ENCODE measurements around the gene CAMSAP3. TPM values are rescaled to one million over a fixed set of nuclear protein-coding genes. Genes with fewer than 3 reads are reported as not detected.

The CAMSAP3 gene
- total RNA-seq, 1 donor from 2014 or later, result 28.6 TPM

GRCh38 chr19:7579182-7579581, 16.5 kb upstream of the CAMSAP3 start:
- no peak for DNase-seq (ENCODE audit: extremely low spot score, unreplicated experiment)
- no peak overlapping the region for H3K27ac Mint-ChIP-seq
- no peaks in the 10 kb centered on the region for H3K36me3 Mint-ChIP-seq
- H3K4me1 Mint-ChIP-seq (ENCODE audit: unreplicated experiment), result no peaks in the 10 kb centered on the region
- no peak overlapping the region for H3K4me3 Mint-ChIP-seq
- H3K9me3 Mint-ChIP-seq, result no peaks in the 10 kb centered on the region
- no peak for TF ChIP-seq CTCF (conservative IDR thresholded peaks at IDR 0.05)
- H3K27me3 Mint-ChIP-seq, result peaks cover 37% of the 10 kb centered on the region

GRCh38 chr19:7582446-7582845, 13.2 kb upstream of the CAMSAP3 start:
- H3K4me1 Mint-ChIP-seq (ENCODE audit: unreplicated experiment), result no peaks in the 10 kb centered on the region

GRCh38 chr19:7589822-7590221, 5.8 kb upstream of the CAMSAP3 start:
- DNase-seq (ENCODE audit: extremely low spot score, unreplicated experiment), result no peak
- H3K4me1 Mint-ChIP-seq (ENCODE audit: unreplicated experiment), result no peaks in the 10 kb centered on the region
- H3K4me3 Mint-ChIP-seq, result no peak overlapping the region
- H3K27me3 Mint-ChIP-seq, result peaks cover 14% of the 10 kb centered on the region
- no peaks in the 10 kb centered on the region for H3K36me3 Mint-ChIP-seq
- H3K27ac Mint-ChIP-seq, result no peak overlapping the region
- TF ChIP-seq CTCF (conservative IDR thresholded peaks at IDR 0.05), result no peak
- no peaks in the 10 kb centered on the region for H3K9me3 Mint-ChIP-seq

More at GRCh38 chr19:7582446-7582845, 13.2 kb upstream of the CAMSAP3 start:
- Mint-ChIP-seq H3K27ac (no peak overlapping the region), H3K4me3 (no peak overlapping the region), H3K36me3 (no peaks in the 10 kb centered on the region), H3K27me3 (peaks cover 26% of the 10 kb centered on the region), H3K9me3 (no peaks in the 10 kb centered on the region)
- DNase-seq (ENCODE audit: extremely low spot score, unreplicated experiment), result no peak
- no peak for TF ChIP-seq CTCF (conservative IDR thresholded peaks at IDR 0.05)

- Mint-ChIP-seq H3K9me3 (no peaks in the 10 kb centered on the region), H3K4me3 (no peak overlapping the region)
These were observed 5.4 kb upstream of the CAMSAP3 start for GRCh38 chr19:7590256-7590655.

GRCh38 chr19:7596211-7596937, 711 bp downstream of the CAMSAP3 start:
- no peaks in the 10 kb centered on the region for H3K9me3 Mint-ChIP-seq
- DNase-seq (ENCODE audit: extremely low spot score, unreplicated experiment), result no peak
- peaks cover 32% of the 10 kb centered on the region for H3K27me3 Mint-ChIP-seq
- peaks cover 18% of the 10 kb centered on the region for H3K4me1 Mint-ChIP-seq (ENCODE audit: unreplicated experiment)
- H3K36me3 Mint-ChIP-seq, result no peaks in the 10 kb centered on the region
- TF ChIP-seq CTCF (conservative IDR thresholded peaks at IDR 0.05), result no peak
- H3K27ac Mint-ChIP-seq, result no peak overlapping the region
- H3K4me3 Mint-ChIP-seq, result peak overlapping the region; percentile 87

More at GRCh38 chr19:7590256-7590655, 5.4 kb upstream of the CAMSAP3 start:
- Mint-ChIP-seq H3K36me3 (no peaks in the 10 kb centered on the region), H3K27ac (no peak overlapping the region), H3K4me1 (ENCODE audit: unreplicated experiment) (peaks cover 3% of the 10 kb centered on the region), H3K27me3 (peaks cover 15% of the 10 kb centered on the region)
- DNase-seq (ENCODE audit: extremely low spot score, unreplicated experiment), result no peak
- no peak for TF ChIP-seq CTCF (conservative IDR thresholded peaks at IDR 0.05)

All from type B pancreatic cell (in vitro differentiated cells).